ENCODE measurements around the gene NECTIN4. TPM values are rescaled to one million over a fixed set of nuclear protein-coding genes. Genes with fewer than 3 reads are reported as not detected.
A peak's percentile ranks its signal among the peaks of the same experiment; 100 is the strongest.

NECTIN4 gene
- total RNA-seq, 4 donors from 2014 or later, result 0.27 to 1.9 TPM; not detected in 2

GRCh38 chr1:161082996-161083747, 6.2 kb downstream of the NECTIN4 start:
- no peak for TF ChIP-seq EP300 (IDR thresholded peaks at IDR 0.05)
- no peak for TF ChIP-seq POLR2AphosphoS5 (IDR thresholded peaks at IDR 0.05)
- no peak for TF ChIP-seq POLR2A (IDR thresholded peaks at IDR 0.05)
- no peak for TF ChIP-seq CTCF (IDR thresholded peaks at IDR 0.05)
- Histone ChIP-seq H3K27ac (peak overlapping the region in 2 of 4 donors; percentile 8 to 51), H3K36me3 (no peaks in the 10 kb centered on the region), H3K4me1 (no peaks in the 10 kb centered on the region), H3K9me3 (no peaks in the 10 kb centered on the region), H3K4me3 (no peak overlapping the region), H3K27me3 (peaks cover 19% of the 10 kb centered on the region)
- WGBS, 2 donors (ENCODE audit: low coverage in 1 of 2), result 66 to 83% methylated on average over 2 to 3 of the region's 8 CpGs
- peak; percentile 96 for ATAC-seq

GRCh38 chr1:161082483-161082882, 6.9 kb downstream of the NECTIN4 start:
- WGBS, 2 donors (ENCODE audit: low coverage in 1 of 2), result 67 to 90% methylated on average over 1 to 2 of the region's 2 CpGs
- no peak for TF ChIP-seq POLR2AphosphoS5 (IDR thresholded peaks at IDR 0.05)
- no peak for TF ChIP-seq POLR2A (IDR thresholded peaks at IDR 0.05)
- TF ChIP-seq EP300 (IDR thresholded peaks at IDR 0.05), result no peak
- no peak for TF ChIP-seq CTCF (IDR thresholded peaks at IDR 0.05)
- no peaks in the 10 kb centered on the region for H3K4me1 ChIP-seq
- peak overlapping the region in 1 of 4 donors; percentile 51 for H3K27ac ChIP-seq
- H3K27me3 ChIP-seq, result peaks cover 21% of the 10 kb centered on the region
- no peaks in the 10 kb centered on the region for H3K36me3 ChIP-seq
- ATAC-seq, result no peak
- no peak overlapping the region for H3K4me3 ChIP-seq
- no peaks in the 10 kb centered on the region for H3K9me3 ChIP-seq

GRCh38 chr1:161081519-161081918, 7.8 kb downstream of the NECTIN4 start:
- Histone ChIP-seq H3K27ac (no peak overlapping the region), H3K4me1 (no peaks in the 10 kb centered on the region), H3K27me3 (peaks cover 21% of the 10 kb centered on the region), H3K4me3 (no peak overlapping the region), H3K9me3 (no peaks in the 10 kb centered on the region), H3K36me3 (no peaks in the 10 kb centered on the region)
- TF ChIP-seq POLR2A (IDR thresholded peaks at IDR 0.05) (no peak), EP300 (IDR thresholded peaks at IDR 0.05) (no peak)
- 67 to 75% methylated on average over 3 to 5 of the region's 5 CpGs for WGBS, 2 donors (ENCODE audit: low coverage in 1 of 2)
- no peak for ATAC-seq

- WGBS, 2 donors (ENCODE audit: low coverage in 1 of 2), result 76% methylated on average over 4 to 5 of the region's 5 CpGs
- TF ChIP-seq POLR2A (IDR thresholded peaks at IDR 0.05) (no peak), POLR2AphosphoS5 (IDR thresholded peaks at IDR 0.05) (no peak), CTCF (IDR thresholded peaks at IDR 0.05) (no peak), EP300 (IDR thresholded peaks at IDR 0.05) (no peak)
- Histone ChIP-seq H3K4me3 (no peak overlapping the region), H3K27ac (no peak overlapping the region), H3K9me3 (no peaks in the 10 kb centered on the region), H3K4me1 (no peaks in the 10 kb centered on the region), H3K27me3 (peaks cover 21% of the 10 kb centered on the region), H3K36me3 (no peaks in the 10 kb centered on the region)
- no peak for ATAC-seq
Observed at GRCh38 chr1:161080441-161081405, 8.6 kb downstream of the NECTIN4 start.

GRCh38 chr1:161079436-161080110, 9.8 kb downstream of the NECTIN4 start:
- Histone ChIP-seq H3K27me3 (peaks cover 21% of the 10 kb centered on the region), H3K4me3 (no peak overlapping the region), H3K36me3 (no peaks in the 10 kb centered on the region), H3K27ac (no peak overlapping the region), H3K4me1 (no peaks in the 10 kb centered on the region), H3K9me3 (no peaks in the 10 kb centered on the region)
- TF ChIP-seq POLR2A (IDR thresholded peaks at IDR 0.05) (no peak), POLR2AphosphoS5 (IDR thresholded peaks at IDR 0.05) (no peak), EP300 (IDR thresholded peaks at IDR 0.05) (no peak), CTCF (IDR thresholded peaks at IDR 0.05) (no peak)
- ATAC-seq, result no peak
- 60 to 86% methylated on average over 1 to 3 of the region's 41 CpGs for WGBS, 2 donors (ENCODE audit: low coverage in 1 of 2)

Measured in gastroesophageal sphincter (tissue), 4 donors.